Measurements from ENCODE around the gene POLD4.
"Not testable (repeated sequence)": the region's sequence is repeated elsewhere in the genome, so short reads cannot be mapped to it uniquely, and the experiment has no call there.

Gene POLD4

DNA sequence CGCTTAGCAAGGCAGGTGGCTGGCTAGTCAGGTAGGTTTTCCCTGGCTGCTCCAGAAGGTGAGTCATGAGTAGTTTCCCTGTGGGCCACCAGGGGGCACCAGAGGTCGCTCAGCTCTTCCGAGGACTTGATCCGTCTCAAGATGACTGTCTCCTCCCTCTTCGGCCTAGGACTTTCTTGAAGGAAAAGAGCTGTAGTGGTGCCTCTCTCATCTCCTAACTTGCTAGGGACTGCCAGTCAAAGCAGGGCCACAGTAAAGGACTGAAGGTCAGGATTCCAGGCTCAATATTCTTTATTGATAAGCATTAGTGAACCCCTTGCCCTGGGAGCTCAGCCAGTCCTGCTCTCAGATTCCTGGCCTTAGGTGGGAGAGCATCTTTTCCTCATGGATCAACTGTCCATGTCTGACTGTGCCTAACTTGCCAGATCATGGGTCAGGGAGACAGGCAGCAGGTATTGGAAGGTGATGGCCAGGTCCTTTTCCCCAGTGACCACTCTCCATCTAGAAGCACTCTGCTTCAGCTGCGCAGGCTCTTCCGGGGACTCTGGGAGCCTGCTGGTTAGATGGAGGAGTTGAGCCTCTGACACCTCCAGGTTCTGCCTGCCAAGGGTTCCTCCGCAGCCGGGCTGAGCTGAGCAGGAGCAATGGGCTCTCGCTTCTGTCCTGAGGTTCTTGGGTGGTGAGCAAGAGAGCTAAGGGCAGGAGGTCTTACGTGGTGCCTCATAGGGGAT is 1.9 kb downstream of the POLD4 start:
- DNase-seq (ENCODE audit: low spot score), result peak; percentile 96

DNA sequence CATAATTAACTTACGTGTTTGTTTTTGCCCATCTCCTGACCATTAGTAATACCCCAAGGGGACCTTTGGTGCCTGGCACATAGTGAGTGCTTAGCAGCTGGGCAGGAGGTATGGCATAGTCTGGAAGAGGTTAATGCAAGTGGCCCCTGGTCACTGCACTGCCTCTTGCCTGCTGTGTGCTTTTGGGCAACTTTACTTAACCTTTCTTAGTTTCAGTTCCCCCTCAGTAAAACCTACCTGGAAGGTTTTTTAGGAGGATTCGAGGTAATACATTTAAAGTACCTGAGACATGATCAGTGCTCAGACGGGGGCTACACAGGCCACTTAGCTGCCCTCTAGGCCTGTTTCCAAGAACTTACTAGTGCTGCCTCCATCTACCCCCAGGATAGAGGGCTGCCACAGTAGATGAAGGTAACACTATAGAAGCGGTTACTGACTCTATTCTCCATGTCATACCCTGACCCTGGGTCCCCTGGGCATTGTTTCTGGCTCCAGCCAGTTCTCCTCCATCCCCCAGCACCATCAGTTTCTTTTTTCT is 3.3 kb downstream of the POLD4 start:
- DNase-seq (ENCODE audit: low spot score), result no peak

GRCh38 chr11:67349457-67349856 is 3.9 kb downstream of the POLD4 start:
- DNase-seq (ENCODE audit: low spot score), result no peak

GRCh38 chr11:67349036-67349435 is 4.3 kb downstream of the POLD4 start:
- no peak for DNase-seq (ENCODE audit: low spot score)

DNA sequence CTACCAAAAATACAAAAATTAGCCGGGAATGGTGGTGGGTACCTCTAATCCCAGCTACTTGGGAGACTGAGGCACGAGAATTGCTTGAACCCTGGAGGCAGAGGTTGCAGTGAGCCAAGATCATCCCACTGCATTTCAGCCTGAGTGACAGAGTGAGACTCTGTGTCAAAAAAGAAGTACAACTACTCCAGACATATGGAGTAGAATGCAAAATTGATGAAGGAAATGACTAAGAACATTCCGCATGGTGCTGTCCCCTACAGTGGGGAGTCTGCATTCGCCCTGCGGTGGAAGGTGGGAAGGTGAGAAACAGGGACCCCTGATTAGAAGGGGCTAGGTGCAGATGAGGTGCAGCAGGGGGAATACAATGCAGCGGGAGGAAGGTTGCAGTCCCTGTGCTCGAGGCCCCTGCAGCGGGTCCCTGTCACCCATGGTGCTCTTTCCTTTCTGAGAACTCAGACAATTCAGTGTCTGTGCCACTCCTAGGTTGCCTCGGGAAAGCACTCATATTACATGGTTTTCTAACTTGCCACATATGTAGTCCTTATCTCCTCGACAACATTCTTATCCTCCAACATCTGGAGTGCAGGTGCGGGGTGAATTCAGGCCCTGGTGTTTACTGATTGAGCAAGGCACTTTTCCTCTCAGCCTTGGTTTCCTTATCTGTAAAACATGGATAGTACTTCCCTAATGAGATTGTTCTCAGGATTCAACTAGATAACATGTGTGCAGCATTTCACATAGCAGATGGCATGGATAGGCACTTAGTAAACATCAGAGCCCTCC is 5.2 kb downstream of the POLD4 start:
- no peak for DNase-seq (ENCODE audit: low spot score)

GRCh38 chr11:67345920-67346819 is 7.2 kb downstream of the POLD4 start:
- DNase-seq (ENCODE audit: low spot score), result no peak

DNA sequence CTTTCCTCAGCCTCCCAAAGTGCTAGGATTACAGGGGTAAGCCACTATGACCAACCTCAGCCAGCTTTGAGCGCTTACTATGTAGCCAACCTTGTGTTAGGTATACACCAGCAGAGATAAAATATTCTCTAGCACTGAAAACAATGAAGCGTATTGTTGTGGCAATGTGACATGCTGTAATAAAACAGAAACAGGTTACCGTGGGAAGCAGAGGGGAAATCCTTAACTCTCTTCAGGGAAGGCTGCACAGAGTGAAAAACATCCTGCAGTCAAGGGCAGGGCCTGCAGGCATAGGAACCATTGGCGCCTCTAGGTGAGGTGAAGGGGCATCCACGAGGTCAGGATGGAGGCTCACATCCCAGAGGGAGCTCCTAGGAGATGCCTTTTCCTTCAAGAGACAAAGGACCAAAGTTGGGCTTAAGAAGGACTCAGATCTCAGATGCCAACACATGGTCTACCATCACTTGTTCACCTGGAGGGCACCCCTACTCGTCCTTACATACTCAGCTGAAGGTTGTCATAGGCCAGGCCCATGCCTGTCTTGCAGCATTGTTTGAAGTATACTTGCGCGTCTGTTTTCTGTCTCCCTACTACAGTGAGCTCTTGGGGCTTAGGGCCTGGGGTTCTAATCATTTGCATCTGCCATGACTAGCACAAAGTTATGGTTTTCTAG is 8.0 kb downstream of the POLD4 start:
- DNase-seq (ENCODE audit: low spot score), result no peak

DNA sequence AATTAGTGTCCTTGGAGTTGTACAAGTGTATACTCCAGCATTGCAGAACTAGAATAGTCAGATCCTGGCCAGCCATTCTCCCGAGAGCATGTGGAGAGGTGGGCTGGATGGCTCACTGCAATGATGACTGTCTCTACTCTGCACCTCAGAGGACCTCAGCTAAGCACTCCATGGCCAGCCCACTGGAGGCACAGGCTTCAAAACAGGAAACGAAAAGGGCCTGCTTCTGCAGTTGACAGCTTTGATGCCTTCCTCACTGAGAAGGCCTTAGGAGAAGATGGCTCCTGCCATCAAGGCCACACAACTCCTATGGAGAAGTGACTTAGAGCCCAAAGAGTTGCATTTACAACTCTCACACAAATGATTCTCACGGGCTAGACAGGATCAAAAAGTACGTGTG is 9.1 kb downstream of the POLD4 start:
- DNase-seq (ENCODE audit: low spot score), result no peak

GRCh38 chr11:67337257-67337656 is 16.1 kb downstream of the POLD4 start:
- no peak for DNase-seq (ENCODE audit: low spot score)

DNA sequence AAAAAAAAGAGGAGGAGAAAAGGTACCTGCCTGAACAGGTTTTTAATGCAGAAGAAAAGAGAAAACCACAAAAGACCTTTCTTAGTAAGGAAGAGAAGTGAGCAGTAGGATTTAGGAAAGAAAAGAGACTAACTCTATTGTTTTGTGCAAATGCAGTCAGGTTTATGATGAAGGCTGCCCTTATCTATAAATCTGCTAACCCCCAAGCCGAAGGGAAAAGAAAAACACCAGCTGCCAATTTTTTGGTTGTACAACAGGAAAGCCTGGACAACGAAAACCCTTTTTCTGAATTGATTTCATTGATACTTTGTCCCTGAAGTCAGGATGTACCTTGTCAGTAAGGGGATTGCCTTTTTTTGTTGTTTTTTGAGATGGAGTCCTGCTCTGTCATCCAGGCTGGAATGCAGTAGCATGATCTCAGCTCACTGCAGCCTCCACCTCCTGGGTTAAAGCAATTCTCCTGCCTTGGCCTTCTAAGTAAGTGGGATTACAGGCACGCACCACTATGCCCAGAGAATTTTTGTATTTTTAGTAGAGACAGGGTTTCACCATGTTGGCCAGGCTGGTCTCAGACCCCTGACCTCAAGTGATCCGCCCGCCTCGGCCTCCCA is 21.2 kb downstream of the POLD4 start:
- DNase-seq (ENCODE audit: low spot score), result no peak

DNA sequence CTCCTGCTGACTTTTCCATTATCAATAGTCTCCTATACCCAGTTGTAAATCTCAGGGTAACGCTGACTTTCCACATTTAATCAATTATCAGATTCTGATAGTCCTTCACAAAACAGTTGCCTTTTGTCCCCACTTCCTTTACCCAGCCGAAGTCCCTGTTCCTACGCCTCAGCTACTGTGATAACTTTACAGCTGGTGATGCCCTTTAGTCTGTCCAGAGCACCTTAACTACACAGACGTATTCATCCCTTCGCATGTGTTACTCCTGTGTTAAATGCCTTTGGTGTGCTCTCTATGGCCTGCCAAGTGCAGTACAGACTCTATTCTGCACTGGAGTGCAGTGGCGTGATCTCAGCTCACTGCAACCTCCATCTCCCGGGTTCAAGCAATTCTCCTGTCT is 29.8 kb downstream of the POLD4 start:
- DNase-seq (ENCODE audit: low spot score), result no peak

DNA sequence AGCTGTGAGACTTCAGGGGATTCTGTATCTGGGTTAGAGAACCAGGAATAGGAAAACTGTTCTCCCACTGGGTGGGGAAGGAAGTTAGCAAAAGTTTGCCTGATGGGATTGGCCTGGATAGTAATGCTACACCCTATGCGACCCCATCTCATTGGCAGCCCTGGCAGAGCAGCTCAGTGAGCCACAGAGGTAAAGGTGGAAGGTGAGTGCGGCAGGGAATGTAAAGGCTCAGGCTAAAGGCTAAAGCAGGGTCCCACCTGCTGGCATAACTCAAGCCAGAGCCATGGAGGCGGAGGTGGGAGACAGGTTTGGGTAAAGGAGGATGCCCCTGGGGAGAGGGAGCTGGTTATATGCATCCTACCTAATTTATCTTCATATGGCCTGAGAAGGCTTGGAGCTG is 31.3 kb downstream of the POLD4 start:
- DNase-seq (ENCODE audit: low spot score), result no peak

- DNase-seq (ENCODE audit: low spot score), result no peak
Observed at GRCh38 chr11:67321313-67321871, 32.0 kb downstream of the POLD4 start.

DNA sequence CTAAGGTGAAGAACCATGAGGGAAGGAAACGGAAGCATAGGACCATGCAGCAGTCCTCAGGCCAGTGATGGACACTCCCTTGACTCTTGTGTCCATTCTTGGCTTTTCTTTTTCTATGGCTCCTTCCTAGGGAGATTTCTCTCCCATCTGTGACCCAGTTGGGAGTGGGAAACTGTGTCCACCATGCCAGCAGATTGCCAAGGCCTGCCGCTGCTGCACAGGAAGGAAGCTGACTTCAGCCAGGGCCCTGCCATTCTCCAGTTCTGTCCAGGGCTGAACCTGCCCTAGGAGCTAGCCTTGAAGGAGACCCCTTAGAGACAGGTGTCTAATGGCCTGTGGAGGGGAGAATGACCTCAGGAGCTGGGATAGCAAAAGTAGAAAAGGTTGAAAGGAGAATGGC is 32.7 kb downstream of the POLD4 start:
- DNase-seq (ENCODE audit: low spot score), result no peak

GRCh38 chr11:67320011-67320410 is 33.3 kb downstream of the POLD4 start:
- DNase-seq (ENCODE audit: low spot score), result no peak

DNA sequence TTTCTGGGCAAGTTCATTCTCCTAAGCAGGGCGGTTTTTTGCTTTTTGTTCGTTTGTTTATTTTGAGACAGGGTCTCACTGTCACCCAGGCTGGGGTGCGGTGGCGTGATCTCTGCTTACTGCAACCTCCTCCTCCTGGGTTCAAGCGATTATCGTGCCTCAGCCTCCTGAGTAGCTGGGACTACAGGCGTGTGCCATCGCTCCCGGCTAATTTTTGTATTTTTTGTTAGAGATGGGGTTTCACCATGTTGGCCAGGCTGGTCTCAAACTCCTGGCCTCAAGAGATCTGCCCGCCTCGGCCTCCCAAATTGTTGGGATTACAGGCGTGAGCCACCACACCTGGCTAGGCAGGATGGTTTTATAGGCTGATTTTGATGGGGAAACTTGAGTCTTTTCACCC is 34.5 kb downstream of the POLD4 start:
- not testable (repeated sequence) for DNase-seq (ENCODE audit: low spot score)

DNA sequence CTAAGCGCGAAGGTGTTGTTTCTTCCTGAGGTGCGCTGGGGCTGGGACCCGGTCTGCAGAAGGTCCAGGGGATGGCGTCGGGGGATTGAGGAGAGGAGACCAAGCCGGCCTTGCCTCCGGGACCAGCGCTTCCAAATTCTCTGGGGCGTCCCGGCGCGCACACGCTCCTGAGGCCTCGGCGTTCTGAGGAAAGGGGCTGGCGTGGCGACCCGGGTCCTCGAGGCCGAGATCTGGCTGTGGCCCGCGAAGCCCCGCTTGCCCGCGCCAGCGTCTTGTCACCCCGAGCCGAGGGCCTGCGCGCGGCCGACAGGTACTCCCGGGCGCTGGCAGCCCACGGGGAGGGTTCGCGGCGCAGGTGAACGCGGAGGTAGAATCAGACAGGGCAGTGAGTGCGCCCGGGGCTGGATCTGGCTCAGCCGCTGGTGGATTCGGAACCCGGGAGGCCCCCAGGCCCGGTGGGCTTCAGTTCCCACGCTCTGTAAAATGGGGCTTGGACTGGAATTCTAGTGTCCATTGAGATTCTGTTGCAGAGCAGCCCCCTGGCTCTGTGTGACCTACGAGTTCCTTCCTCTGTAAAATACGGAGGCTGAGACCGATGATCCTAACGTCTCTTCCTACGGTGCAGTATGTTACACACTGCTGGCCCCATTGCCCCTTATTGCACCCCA is 35.3 kb downstream of the POLD4 start:
- DNase-seq (ENCODE audit: low spot score), result peak; percentile 94

DNA sequence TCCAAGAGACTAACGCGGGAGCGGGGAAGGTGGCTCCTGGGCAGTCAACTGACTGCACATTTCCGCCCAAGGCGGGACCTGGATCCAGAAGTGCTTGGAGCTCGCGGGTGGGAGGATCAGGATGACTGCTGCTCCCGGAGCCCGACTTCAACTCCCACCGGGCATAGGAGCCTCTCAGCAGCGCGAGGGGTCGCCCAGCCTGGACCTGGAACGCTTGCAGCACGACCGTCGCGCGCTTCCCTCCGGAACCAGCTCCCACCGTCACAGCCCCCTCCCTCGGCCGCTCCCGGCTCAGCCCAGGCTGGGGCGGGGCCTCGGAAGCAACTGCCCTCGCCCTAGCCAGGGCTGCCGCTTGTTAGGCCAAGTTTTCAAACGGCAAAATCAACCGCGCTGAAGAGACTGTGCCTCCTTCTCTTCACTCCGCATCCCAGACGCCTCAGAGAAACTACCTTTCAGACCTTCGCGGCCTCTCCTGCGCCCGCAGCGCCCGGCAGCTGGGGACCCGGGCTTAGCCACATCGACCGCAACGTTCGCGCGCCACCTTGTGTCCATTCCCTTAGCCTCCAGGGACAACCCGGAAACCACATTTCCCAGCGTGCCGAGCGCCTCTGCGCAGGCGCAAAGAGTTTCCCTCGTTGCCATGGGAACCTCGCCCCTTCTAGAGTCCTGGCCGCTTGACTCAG is 36.0 kb downstream of the POLD4 start:
- peak; percentile 100 for DNase-seq (ENCODE audit: low spot score)

DNA sequence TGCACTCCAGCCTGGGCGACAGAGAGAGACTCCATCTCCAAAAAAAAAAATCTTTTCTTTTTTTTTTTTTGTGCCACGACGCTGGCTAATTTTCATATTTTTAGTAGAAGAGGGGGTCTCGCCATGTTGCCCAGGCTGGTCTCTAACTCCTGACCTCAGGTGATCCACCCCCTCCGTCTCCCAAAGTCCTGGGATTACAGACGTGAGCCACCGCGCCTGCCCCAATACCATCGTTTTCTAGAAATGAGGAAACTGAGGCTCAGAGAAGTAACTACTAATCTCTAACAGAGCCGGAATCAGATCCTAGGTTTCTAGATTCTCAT is 36.5 kb downstream of the POLD4 start:
- DNase-seq (ENCODE audit: low spot score), result no peak

- peak; percentile 40 for DNase-seq (ENCODE audit: low spot score)
Observed at GRCh38 chr11:67315325-67315909, 37.9 kb downstream of the POLD4 start.
